ENCODE data around the gene IL21R. TPM values are rescaled to one million over a fixed set of nuclear protein-coding genes. Genes with fewer than 3 reads are reported as not detected.

The IL21R gene
- total and polyA plus RNA-seq, 10 of the 15 experiments (the other 5 are each of a cell fraction or from before 2014, with no cell fraction given) = 5.3 to 138 (median 82.5) TPM

DNA sequence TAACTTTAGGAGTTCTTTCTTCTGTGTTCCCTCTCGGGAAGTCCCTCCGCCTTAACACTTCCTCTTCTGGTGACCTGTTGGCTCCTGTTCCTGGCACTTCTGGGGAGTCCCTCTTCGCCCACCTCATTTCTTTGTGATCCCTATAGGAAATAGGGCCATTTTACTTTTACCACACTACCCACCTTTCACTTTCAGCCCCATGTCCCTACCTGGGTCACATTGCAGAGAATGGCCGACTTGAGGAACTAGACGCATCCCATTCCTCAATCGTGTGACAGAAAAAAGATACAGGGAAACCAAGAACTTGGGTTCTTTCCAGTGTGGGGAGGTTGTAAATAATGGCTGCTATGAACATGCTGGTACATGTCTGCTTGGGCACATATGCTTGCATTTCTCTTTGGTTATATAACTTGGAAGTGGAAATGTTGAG, 6.6 kb downstream of the IL21R start:
- POLR2A ChIA-PET = interaction anchor here (0.7 to 11.1 kb wide), 9 partner anchors 10 to 154 kb away, joined by 3 to 208 read pairs (median 17); no protein-coding TSS in a partner anchor
- peak overlapping the region; percentile 97 for H3K27ac ChIP-seq (ENCODE audit: control insufficient read depth, insufficient read depth)
- WGBS (ENCODE audit: insufficient coverage, insufficient replicate concordance, low lambda C conversion rate, missing lambda C conversion rate) = 1% methylated on average over 6 of the region's 6 CpGs
- no peak overlapping the region for H2AFZ ChIP-seq (ENCODE audit: control insufficient read depth, low read depth, low read length)
- peaks cover 0 to 20% of the 10 kb centered on the region in 2 experiments for H3K36me3 ChIP-seq (ENCODE audit: control insufficient read depth in 2 of 2, insufficient read depth in 2 of 2, low read length in 1 of 2)
- FAIRE-seq = no peak
- peak overlapping the region; percentile 86 for H3K4me3 ChIP-seq
- BruUV-seq (replicated peaks) = no TSS peak
- DNase-seq (ENCODE audit: low read depth, low spot score) = peak; percentile 79
- SMC1A ChIA-PET (ENCODE audit: uncharacterized antibody, unreplicated experiment) = interaction anchor here (1.3 to 10.9 kb wide), 7 partner anchors 20 to 229 kb away, joined by 3 to 220 read pairs (median 42); no protein-coding TSS in a partner anchor
- peak overlapping the region; percentile 99 for H3K9ac ChIP-seq (ENCODE audit: control insufficient read depth, insufficient read depth, low read length)
- peaks cover 28% of the 10 kb centered on the region for H3K4me1 ChIP-seq (ENCODE audit: control insufficient read depth, insufficient read depth, low read length)
- in situ Hi-C loops (cut with MboI) = no loop called here
- peaks cover 7% of the 10 kb centered on the region for H3K9me3 ChIP-seq (replicated peaks; ENCODE audit: control insufficient read depth, insufficient read depth, low read length)
- H4K20me1 ChIP-seq (ENCODE audit: control insufficient read depth, insufficient read depth) = no peaks in the 10 kb centered on the region; the same call in 1 of the 2 replicates
- H3K79me2 ChIP-seq (ENCODE audit: control insufficient read depth, insufficient read depth, low read length) = peaks cover 96% of the 10 kb centered on the region
- peak overlapping the region; percentile 99 for H3K4me2 ChIP-seq (ENCODE audit: control insufficient read depth, insufficient read depth)
- intact Hi-C loops (cut with micrococcal nuclease; ENCODE audit: unreplicated experiment) = loop anchor here (2.0 kb wide), 1 partner anchor 42 kb away; no protein-coding TSS in a partner anchor
- peak; percentile 17 for ATAC-seq
- CTCF ChIA-PET = interaction anchor here (0.6 to 9.2 kb wide), 7 partner anchors 10 to 200 kb away, joined by 3 to 113 read pairs (median 5); no protein-coding TSS in a partner anchor
- RAD21 ChIA-PET (ENCODE audit: unreplicated experiment) = interaction anchor here (1.0 to 12.8 kb wide), 10 partner anchors 10 to 174 kb away, joined by 3 to 224 read pairs (median 13); no protein-coding TSS in a partner anchor
- H3K27me3 ChIP-seq (replicated peaks in 1 of 2; ENCODE audit: control insufficient read depth in 2 of 2, insufficient read depth in 2 of 2, low read length in 1 of 2) = no peaks in the 10 kb centered on the region
- TF ChIP-seq, protein P1, sequence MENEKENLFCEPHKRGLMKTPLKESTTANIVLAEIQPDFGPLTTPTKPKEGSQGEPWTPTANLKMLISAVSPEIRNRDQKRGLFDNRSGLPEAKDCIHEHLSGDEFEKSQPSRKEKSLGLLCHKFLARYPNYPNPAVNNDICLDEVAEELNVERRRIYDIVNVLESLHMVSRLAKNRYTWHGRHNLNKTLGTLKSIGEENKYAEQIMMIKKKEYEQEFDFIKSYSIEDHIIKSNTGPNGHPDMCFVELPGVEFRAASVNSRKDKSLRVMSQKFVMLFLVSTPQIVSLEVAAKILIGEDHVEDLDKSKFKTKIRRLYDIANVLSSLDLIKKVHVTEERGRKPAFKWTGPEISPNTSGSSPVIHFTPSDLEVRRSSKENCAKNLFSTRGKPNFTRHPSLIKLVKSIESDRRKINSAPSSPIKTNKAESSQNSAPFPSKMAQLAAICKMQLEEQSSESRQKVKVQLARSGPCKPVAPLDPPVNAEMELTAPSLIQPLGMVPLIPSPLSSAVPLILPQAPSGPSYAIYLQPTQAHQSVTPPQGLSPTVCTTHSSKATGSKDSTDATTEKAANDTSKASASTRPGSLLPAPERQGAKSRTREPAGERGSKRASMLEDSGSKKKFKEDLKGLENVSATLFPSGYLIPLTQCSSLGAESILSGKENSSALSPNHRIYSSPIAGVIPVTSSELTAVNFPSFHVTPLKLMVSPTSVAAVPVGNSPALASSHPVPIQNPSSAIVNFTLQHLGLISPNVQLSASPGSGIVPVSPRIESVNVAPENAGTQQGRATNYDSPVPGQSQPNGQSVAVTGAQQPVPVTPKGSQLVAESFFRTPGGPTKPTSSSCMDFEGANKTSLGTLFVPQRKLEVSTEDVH (IDR thresholded peaks at IDR 0.05; ENCODE audit: low read depth, partially characterized antibody) = no peak
- TF ChIP-seq CEBPB (IDR thresholded peaks at IDR 0.05; ENCODE audit: borderline replicate concordance in 1 of 2, low read depth in 2 of 2, low read length in 2 of 2) = no peak
- TF ChIP-seq IKZF2 (IDR thresholded peaks at IDR 0.05) = peak; percentile 99
- 0 out of 2 replicates have a peak, but pooled peaks have one; percentile 57 for TF ChIP-seq DPF2 (IDR thresholded peaks at IDR 0.05)
- no peak; the same call in 1 of the 2 replicates for TF ChIP-seq BACH1 (IDR thresholded peaks at IDR 0.05; ENCODE audit: borderline replicate concordance)
- TF ChIP-seq, protein P2, sequence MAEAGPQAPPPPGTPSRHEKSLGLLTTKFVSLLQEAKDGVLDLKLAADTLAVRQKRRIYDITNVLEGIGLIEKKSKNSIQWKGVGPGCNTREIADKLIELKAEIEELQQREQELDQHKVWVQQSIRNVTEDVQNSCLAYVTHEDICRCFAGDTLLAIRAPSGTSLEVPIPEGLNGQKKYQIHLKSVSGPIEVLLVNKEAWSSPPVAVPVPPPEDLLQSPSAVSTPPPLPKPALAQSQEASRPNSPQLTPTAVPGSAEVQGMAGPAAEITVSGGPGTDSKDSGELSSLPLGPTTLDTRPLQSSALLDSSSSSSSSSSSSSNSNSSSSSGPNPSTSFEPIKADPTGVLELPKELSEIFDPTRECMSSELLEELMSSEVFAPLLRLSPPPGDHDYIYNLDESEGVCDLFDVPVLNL (IDR thresholded peaks at IDR 0.05; ENCODE audit: low read depth, low read length) = no peak
- TF ChIP-seq FOXK2 (IDR thresholded peaks at IDR 0.05) = no peak
- TF ChIP-seq, protein P3, sequence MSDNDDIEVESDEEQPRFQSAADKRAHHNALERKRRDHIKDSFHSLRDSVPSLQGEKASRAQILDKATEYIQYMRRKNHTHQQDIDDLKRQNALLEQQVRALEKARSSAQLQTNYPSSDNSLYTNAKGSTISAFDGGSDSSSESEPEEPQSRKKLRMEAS (IDR thresholded peaks at IDR 0.05; ENCODE audit: low read depth, low read length) = no peak
- TF ChIP-seq WRNIP1 (IDR thresholded peaks at IDR 0.05; ENCODE audit: borderline replicate concordance, low read depth, low read length) = no peak
- TF ChIP-seq, protein P4, sequence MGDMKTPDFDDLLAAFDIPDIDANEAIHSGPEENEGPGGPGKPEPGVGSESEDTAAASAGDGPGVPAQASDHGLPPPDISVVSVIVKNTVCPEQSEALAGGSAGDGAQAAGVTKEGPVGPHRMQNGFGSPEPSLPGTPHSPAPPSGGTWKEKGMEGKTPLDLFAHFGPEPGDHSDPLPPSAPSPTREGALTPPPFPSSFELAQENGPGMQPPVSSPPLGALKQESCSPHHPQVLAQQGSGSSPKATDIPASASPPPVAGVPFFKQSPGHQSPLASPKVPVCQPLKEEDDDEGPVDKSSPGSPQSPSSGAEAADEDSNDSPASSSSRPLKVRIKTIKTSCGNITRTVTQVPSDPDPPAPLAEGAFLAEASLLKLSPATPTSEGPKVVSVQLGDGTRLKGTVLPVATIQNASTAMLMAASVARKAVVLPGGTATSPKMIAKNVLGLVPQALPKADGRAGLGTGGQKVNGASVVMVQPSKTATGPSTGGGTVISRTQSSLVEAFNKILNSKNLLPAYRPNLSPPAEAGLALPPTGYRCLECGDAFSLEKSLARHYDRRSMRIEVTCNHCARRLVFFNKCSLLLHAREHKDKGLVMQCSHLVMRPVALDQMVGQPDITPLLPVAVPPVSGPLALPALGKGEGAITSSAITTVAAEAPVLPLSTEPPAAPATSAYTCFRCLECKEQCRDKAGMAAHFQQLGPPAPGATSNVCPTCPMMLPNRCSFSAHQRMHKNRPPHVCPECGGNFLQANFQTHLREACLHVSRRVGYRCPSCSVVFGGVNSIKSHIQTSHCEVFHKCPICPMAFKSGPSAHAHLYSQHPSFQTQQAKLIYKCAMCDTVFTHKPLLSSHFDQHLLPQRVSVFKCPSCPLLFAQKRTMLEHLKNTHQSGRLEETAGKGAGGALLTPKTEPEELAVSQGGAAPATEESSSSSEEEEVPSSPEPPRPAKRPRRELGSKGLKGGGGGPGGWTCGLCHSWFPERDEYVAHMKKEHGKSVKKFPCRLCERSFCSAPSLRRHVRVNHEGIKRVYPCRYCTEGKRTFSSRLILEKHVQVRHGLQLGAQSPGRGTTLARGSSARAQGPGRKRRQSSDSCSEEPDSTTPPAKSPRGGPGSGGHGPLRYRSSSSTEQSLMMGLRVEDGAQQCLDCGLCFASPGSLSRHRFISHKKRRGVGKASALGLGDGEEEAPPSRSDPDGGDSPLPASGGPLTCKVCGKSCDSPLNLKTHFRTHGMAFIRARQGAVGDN (IDR thresholded peaks at IDR 0.05) = peak; percentile 26; the same call in 1 of the 2 replicates
- no peak for TF ChIP-seq NR2C2 (IDR thresholded peaks at IDR 0.05; ENCODE audit: borderline replicate concordance, control insufficient read depth, insufficient read length, low read depth)
- no peak for TF ChIP-seq ZNF207 (IDR thresholded peaks at IDR 0.05; ENCODE audit: borderline replicate concordance)
- no peak for TF ChIP-seq MTA3 (IDR thresholded peaks at IDR 0.05; ENCODE audit: borderline replicate concordance, low read length)
- peak in 1 of 2 experiments; percentile 42; a peak in 1 of 4 replicates for TF ChIP-seq BHLHE40 (IDR thresholded peaks at IDR 0.05; ENCODE audit: borderline replicate concordance in 1 of 2, low read depth in 2 of 2, low read length in 1 of 2)
- 0 out of 2 replicates have a peak, but pooled peaks have one; percentile 7 for TF ChIP-seq TCF3 (IDR thresholded peaks at IDR 0.05; ENCODE audit: borderline replicate concordance, insufficient read depth, low read depth, low read length)
